ENCODE measurements around the gene CTSL.

The CTSL gene

DNA sequence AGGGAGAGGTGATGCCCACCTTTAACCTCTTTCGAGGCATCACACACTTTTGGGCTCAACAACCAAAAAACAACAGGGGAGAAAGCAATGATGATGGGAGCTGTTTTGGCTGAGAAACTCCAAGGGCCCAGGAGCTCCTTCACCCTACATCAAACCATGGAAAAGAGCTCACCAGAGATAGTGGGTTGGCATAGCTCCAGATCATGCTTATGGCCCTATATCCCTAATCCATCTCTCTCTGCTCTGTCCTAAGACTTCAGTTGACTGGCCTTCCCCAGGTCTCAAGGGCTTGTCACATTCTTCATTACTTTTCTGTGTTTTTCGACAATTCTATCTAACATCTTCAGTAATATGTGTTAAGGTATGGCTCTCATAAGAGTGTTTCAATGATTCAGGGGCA lies 5.7 kb upstream of the CTSL start (continued):
- TF ChIP-seq ZNF791 (tag by site-specific recombination; IDR thresholded peaks at IDR 0.05) (no peak), ZFP37 (tag by site-specific recombination; IDR thresholded peaks at IDR 0.05) (no peak), ZNF341 (tag by site-specific recombination; IDR thresholded peaks at IDR 0.05; ENCODE audit: low read depth) (no peak), ZNF629 (tag by site-specific recombination; IDR thresholded peaks at IDR 0.05) (no peak)
- TF ChIP-seq, protein P1, sequence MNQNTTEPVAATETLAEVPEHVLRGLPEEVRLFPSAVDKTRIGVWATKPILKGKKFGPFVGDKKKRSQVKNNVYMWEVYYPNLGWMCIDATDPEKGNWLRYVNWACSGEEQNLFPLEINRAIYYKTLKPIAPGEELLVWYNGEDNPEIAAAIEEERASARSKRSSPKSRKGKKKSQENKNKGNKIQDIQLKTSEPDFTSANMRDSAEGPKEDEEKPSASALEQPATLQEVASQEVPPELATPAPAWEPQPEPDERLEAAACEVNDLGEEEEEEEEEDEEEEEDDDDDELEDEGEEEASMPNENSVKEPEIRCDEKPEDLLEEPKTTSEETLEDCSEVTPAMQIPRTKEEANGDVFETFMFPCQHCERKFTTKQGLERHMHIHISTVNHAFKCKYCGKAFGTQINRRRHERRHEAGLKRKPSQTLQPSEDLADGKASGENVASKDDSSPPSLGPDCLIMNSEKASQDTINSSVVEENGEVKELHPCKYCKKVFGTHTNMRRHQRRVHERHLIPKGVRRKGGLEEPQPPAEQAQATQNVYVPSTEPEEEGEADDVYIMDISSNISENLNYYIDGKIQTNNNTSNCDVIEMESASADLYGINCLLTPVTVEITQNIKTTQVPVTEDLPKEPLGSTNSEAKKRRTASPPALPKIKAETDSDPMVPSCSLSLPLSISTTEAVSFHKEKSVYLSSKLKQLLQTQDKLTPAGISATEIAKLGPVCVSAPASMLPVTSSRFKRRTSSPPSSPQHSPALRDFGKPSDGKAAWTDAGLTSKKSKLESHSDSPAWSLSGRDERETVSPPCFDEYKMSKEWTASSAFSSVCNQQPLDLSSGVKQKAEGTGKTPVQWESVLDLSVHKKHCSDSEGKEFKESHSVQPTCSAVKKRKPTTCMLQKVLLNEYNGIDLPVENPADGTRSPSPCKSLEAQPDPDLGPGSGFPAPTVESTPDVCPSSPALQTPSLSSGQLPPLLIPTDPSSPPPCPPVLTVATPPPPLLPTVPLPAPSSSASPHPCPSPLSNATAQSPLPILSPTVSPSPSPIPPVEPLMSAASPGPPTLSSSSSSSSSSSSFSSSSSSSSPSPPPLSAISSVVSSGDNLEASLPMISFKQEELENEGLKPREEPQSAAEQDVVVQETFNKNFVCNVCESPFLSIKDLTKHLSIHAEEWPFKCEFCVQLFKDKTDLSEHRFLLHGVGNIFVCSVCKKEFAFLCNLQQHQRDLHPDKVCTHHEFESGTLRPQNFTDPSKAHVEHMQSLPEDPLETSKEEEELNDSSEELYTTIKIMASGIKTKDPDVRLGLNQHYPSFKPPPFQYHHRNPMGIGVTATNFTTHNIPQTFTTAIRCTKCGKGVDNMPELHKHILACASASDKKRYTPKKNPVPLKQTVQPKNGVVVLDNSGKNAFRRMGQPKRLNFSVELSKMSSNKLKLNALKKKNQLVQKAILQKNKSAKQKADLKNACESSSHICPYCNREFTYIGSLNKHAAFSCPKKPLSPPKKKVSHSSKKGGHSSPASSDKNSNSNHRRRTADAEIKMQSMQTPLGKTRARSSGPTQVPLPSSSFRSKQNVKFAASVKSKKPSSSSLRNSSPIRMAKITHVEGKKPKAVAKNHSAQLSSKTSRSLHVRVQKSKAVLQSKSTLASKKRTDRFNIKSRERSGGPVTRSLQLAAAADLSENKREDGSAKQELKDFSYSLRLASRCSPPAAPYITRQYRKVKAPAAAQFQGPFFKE (tag by site-specific recombination; IDR thresholded peaks at IDR 0.05; ENCODE audit: borderline replicate concordance), result no peak
- TF ChIP-seq, protein P2, sequence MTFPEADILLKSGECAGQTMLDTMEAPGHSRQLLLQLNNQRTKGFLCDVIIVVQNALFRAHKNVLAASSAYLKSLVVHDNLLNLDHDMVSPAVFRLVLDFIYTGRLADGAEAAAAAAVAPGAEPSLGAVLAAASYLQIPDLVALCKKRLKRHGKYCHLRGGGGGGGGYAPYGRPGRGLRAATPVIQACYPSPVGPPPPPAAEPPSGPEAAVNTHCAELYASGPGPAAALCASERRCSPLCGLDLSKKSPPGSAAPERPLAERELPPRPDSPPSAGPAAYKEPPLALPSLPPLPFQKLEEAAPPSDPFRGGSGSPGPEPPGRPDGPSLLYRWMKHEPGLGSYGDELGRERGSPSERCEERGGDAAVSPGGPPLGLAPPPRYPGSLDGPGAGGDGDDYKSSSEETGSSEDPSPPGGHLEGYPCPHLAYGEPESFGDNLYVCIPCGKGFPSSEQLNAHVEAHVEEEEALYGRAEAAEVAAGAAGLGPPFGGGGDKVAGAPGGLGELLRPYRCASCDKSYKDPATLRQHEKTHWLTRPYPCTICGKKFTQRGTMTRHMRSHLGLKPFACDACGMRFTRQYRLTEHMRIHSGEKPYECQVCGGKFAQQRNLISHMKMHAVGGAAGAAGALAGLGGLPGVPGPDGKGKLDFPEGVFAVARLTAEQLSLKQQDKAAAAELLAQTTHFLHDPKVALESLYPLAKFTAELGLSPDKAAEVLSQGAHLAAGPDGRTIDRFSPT (tag by site-specific recombination; IDR thresholded peaks at IDR 0.05), result no peak
- TF ChIP-seq, protein P3, sequence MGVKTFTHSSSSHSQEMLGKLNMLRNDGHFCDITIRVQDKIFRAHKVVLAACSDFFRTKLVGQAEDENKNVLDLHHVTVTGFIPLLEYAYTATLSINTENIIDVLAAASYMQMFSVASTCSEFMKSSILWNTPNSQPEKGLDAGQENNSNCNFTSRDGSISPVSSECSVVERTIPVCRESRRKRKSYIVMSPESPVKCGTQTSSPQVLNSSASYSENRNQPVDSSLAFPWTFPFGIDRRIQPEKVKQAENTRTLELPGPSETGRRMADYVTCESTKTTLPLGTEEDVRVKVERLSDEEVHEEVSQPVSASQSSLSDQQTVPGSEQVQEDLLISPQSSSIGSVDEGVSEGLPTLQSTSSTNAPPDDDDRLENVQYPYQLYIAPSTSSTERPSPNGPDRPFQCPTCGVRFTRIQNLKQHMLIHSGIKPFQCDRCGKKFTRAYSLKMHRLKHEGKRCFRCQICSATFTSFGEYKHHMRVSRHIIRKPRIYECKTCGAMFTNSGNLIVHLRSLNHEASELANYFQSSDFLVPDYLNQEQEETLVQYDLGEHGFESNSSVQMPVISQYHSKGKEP (tag by site-specific recombination; IDR thresholded peaks at IDR 0.05), result no peak
- TF ChIP-seq, protein P4, sequence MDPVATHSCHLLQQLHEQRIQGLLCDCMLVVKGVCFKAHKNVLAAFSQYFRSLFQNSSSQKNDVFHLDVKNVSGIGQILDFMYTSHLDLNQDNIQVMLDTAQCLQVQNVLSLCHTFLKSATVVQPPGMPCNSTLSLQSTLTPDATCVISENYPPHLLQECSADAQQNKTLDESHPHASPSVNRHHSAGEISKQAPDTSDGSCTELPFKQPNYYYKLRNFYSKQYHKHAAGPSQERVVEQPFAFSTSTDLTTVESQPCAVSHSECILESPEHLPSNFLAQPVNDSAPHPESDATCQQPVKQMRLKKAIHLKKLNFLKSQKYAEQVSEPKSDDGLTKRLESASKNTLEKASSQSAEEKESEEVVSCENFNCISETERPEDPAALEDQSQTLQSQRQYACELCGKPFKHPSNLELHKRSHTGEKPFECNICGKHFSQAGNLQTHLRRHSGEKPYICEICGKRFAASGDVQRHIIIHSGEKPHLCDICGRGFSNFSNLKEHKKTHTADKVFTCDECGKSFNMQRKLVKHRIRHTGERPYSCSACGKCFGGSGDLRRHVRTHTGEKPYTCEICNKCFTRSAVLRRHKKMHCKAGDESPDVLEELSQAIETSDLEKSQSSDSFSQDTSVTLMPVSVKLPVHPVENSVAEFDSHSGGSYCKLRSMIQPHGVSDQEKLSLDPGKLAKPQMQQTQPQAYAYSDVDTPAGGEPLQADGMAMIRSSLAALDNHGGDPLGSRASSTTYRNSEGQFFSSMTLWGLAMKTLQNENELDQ (tag by site-specific recombination; IDR thresholded peaks at IDR 0.05; ENCODE audit: low read depth), result no peak
- TF ChIP-seq, protein P5, sequence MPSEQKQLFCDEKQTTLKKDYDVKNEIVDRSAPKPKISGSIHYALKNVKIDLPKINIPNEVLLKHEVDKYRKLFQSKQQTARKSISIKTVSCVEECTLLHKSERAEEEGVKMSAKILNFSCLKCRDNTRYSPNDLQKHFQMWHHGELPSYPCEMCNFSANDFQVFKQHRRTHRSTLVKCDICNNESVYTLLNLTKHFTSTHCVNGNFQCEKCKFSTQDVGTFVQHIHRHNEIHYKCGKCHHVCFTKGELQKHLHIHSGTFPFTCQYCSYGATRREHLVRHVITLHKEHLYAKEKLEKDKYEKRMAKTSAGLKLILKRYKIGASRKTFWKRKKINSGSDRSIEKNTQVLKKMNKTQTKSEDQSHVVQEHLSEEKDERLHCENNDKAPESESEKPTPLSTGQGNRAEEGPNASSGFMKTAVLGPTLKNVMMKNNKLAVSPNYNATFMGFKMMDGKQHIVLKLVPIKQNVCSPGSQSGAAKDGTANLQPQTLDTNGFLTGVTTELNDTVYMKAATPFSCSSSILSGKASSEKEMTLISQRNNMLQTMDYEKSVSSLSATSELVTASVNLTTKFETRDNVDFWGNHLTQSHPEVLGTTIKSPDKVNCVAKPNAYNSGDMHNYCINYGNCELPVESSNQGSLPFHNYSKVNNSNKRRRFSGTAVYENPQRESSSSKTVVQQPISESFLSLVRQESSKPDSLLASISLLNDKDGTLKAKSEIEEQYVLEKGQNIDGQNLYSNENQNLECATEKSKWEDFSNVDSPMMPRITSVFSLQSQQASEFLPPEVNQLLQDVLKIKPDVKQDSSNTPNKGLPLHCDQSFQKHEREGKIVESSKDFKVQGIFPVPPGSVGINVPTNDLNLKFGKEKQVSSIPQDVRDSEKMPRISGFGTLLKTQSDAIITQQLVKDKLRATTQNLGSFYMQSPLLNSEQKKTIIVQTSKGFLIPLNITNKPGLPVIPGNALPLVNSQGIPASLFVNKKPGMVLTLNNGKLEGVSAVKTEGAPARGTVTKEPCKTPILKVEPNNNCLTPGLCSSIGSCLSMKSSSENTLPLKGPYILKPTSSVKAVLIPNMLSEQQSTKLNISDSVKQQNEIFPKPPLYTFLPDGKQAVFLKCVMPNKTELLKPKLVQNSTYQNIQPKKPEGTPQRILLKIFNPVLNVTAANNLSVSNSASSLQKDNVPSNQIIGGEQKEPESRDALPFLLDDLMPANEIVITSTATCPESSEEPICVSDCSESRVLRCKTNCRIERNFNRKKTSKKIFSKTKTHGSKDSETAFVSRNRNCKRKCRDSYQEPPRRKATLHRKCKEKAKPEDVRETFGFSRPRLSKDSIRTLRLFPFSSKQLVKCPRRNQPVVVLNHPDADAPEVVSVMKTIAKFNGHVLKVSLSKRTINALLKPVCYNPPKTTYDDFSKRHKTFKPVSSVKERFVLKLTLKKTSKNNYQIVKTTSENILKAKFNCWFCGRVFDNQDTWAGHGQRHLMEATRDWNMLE (tag by site-specific recombination; conservative IDR thresholded peaks at IDR 0.05; ENCODE audit: low read depth), result no peak
